SK-N-SH (cell line): ENCODE results near the gene CCDC93. TPM values are rescaled to one million over a fixed set of nuclear protein-coding genes. Genes with fewer than 3 reads are reported as not detected.

ENCODE experiments used
- CTCF ChIA-PET: fragments of 300-600, 350-600 bp; formaldehyde crosslinking; extraction: SDS; loops from one replicate; lab custom pipeline; 2021; lab: Yijun Ruan, JAX
- POLR2A ChIA-PET: fragments of 350-600 bp; sonication (Branson Sonifier 250); formaldehyde crosslinking; extraction: SDS; loops from one replicate; lab custom pipeline; 2020; ENCODE audit warnings: antibody characterized with exemption, inconsistent platforms; lab: Yijun Ruan, JAX
- DNase-seq: peaks from one replicate; pipeline ENCODE4 v3.0.0; 2012
- H2AFZ ChIP-seq: fragments of 200-600 bp; sonication (generic); 2 replicates; pipeline ENCODE4 v1.8.1; 2016; ENCODE audit warnings: antibody characterized with exemption, mild to moderate bottlenecking, low read depth
- H3F3A ChIP-seq: fragments of 200-600 bp; sonication (generic); replicated peaks from 2 replicates; pipeline ENCODE3; 2016; ENCODE audit warnings: antibody characterized with exemption, mild to moderate bottlenecking; ENCODE audit not compliant: insufficient read depth
- H3K27ac ChIP-seq, 2 experiments: fragments of 200-500 bp in 1 of 2; fragments of 200-600 bp in 1 of 2; sonication (Bioruptor generic) in 1 of 2; sonication (generic), shearing (Covaris generic) in 1 of 2; 2 replicates each; pipeline versions ENCODE4 v1.5.1 to v1.6.1; 2014 to 2016; ENCODE audit warnings: low read depth in 2 of 2, inconsistent platforms in 1 of 2, low read length in 1 of 2, mild to moderate bottlenecking in 1 of 2, mixed read lengths in 1 of 2
- H3K27me3 ChIP-seq: fragments of 200-600 bp; sonication (generic), shearing (Covaris generic); 2 replicates; pipeline ENCODE4 v1.6.1; 2016; ENCODE audit warnings: mixed run types; ENCODE audit not compliant: insufficient read depth
- H3K36me3 ChIP-seq, 2 experiments: fragments of 200-500 bp in 1 of 2; fragments of 200-600 bp in 1 of 2; sonication (Bioruptor generic) in 1 of 2; sonication (generic) in 1 of 2; replicated peaks in 1 of 2; 2 replicates each; pipeline versions ENCODE3 to v1.5.1; 2014 to 2016; ENCODE audit warnings: low read length in 1 of 2, mild to moderate bottlenecking in 1 of 2; ENCODE audit not compliant: insufficient read depth in 2 of 2, control insufficient read depth in 1 of 2
- H3K4me1 ChIP-seq, 2 experiments: fragments of 200-500 bp in 1 of 2; fragments of 200-600 bp in 1 of 2; sonication (Bioruptor generic) in 1 of 2; sonication (generic), shearing (Covaris generic) in 1 of 2; 2 replicates each; pipeline versions ENCODE4 v1.5.1 to v1.6.1; 2014 to 2016; ENCODE audit warnings: low read depth in 1 of 2, low read length in 1 of 2, mixed run types in 1 of 2; ENCODE audit not compliant: insufficient read depth in 2 of 2, control insufficient read depth in 1 of 2
- H3K4me2 ChIP-seq: fragments of 200-600 bp; sonication (generic), shearing (Covaris generic); 2 replicates; pipeline ENCODE4 v1.6.1; 2017; ENCODE audit warnings: mixed run types
- H3K4me3 ChIP-seq, 2 experiments: fragments of 200-500 bp in 1 of 2; fragments of 200-600 bp in 1 of 2; sonication (Bioruptor generic) in 1 of 2; sonication (generic), shearing (Covaris generic) in 1 of 2; 2 replicates each; pipeline versions ENCODE4 v1.5.1 to v1.8.1; 2014 to 2016; ENCODE audit warnings: low read depth in 2 of 2, inconsistent platforms in 1 of 2, low read length in 1 of 2, mild to moderate bottlenecking in 1 of 2, mixed read lengths in 1 of 2, moderate library complexity in 1 of 2
- H3K79me2 ChIP-seq: fragments of 200-600 bp; sonication (generic); 2 replicates; pipeline ENCODE4 v1.8.1; 2017; ENCODE audit warnings: mild to moderate bottlenecking; ENCODE audit not compliant: insufficient read depth
- H3K9ac ChIP-seq: fragments of 200-600 bp; sonication (generic); 2 replicates; pipeline ENCODE4 v1.6.1; 2017; ENCODE audit warnings: mixed run types
- H3K9me2 ChIP-seq: fragments of 200-600 bp; sonication (generic); 2 replicates; pipeline ENCODE4 v1.6.1; 2017; ENCODE audit warnings: mixed run types
- H3K9me3 ChIP-seq: fragments of 200-600 bp; sonication (generic); 2 replicates; pipeline ENCODE4 v1.6.1; 2017; ENCODE audit warnings: mixed run types, mild to moderate bottlenecking, moderate library complexity
- H4K20me1 ChIP-seq: fragments of 200-600 bp; sonication (generic); 2 replicates; pipeline ENCODE4 v1.6.1; 2017; ENCODE audit warnings: mild to moderate bottlenecking, mixed run types; ENCODE audit not compliant: insufficient read depth
- EZH2phosphoT487 ChIP-seq: fragments of 200-600 bp; sonication (generic); IDR thresholded peaks from 2 replicates; pipeline ENCODE4 v1.6.1; 2017; ENCODE audit warnings: low read depth, mixed run types, mild to moderate bottlenecking, antibody characterized with exemption, moderate library complexity, borderline replicate concordance
- GATA2 ChIP-seq: sonication (generic); formaldehyde crosslinking; IDR thresholded peaks from 2 replicates; pipeline ENCODE4 v1.5.0; 2020; ENCODE audit warnings: mild to moderate bottlenecking, missing genetic modification reagents
- JUND ChIP-seq: IDR thresholded peaks from 2 replicates; pipeline ENCODE4 v1.4.0; 2012
- MEF2A ChIP-seq: IDR thresholded peaks from 2 replicates; pipeline ENCODE4 v1.4.0; 2012; ENCODE audit warnings: low read depth, borderline replicate concordance
- NFIC ChIP-seq: IDR thresholded peaks from 2 replicates; pipeline ENCODE4 v1.4.0; 2012; ENCODE audit warnings: borderline replicate concordance
- NRF1 ChIP-seq: IDR thresholded peaks from 2 replicates; pipeline ENCODE4 v1.6.1; 2012; ENCODE audit warnings: low read depth, mild to moderate bottlenecking, low read length
- PBX3 ChIP-seq: IDR thresholded peaks from 2 replicates; pipeline ENCODE4; 2012
- RAD21 ChIP-seq: IDR thresholded peaks from 2 replicates; pipeline ENCODE4 v1.6.1; 2012; ENCODE audit warnings: mild to moderate bottlenecking, low read length
- REST ChIP-seq: IDR thresholded peaks from 2 replicates; pipeline ENCODE4 v1.6.1; 2012; ENCODE audit warnings: mild to moderate bottlenecking, low read depth, low read length, moderate library complexity
- RXRA ChIP-seq: IDR thresholded peaks from 2 replicates; pipeline ENCODE4 v1.4.0; 2012; ENCODE audit warnings: low read depth, mild to moderate bottlenecking, borderline replicate concordance
- SMC3 ChIP-seq: IDR thresholded peaks from 2 replicates; pipeline ENCODE4 v1.6.1; 2012; ENCODE audit warnings: low read depth, low read length, improper control_type of control experiment
- TCF12 ChIP-seq: IDR thresholded peaks from 2 replicates; pipeline ENCODE4 v1.4.0; 2012
- TEAD4 ChIP-seq: IDR thresholded peaks from 2 replicates; pipeline ENCODE4 v1.4.0; 2012; ENCODE audit warnings: mild to moderate bottlenecking, borderline replicate concordance; ENCODE audit not compliant: insufficient read depth
- WGBS: methylation state at CpG from one replicate; pipeline ENCODE4 v1.1.6; 2017; ENCODE audit warnings: low lambda C conversion rate; 5-methylcytosine and 5-hydroxymethylcytosine counted together
- polyA plus RNA-seq, 3 experiments: library from polyadenylated mRNA; depleted of rRNA; stranded (reverse); fragments of >200 nt; gene quantifications; 2 replicates each; pipeline ENCODE4 v1.2.3, GENCODE V29; 2012
- TF ChIP-seq, protein P1 (sequence below): IDR thresholded peaks from 2 replicates; pipeline ENCODE4 v1.4.0; 2012; ENCODE audit warnings: low read depth, borderline replicate concordance

Gene CCDC93
- polyA plus RNA-seq, 1 of the 3 experiments (the other 2 are of a cell fraction), result 11.7 TPM

DNA sequence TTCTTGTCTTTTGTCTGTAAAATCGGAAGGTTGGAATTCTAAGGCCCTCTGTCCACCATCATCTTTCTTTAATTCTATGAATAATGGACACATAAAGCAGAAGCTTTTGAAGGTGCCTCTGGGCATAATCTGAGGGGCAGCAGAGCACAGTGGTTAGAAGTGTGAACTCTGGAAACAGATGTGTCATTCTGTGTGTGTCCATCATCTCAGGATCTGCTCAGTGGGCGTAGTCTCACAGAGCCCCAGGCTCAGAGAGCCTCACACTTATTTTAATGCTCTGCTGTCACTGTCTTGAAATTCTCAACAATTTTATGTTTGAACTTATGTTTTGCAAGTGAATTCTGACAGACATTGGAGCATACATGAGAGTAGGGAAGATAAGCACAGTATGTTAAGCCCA, 31.0 kb upstream of the CCDC93 start:
- no peak for DNase-seq
- Histone ChIP-seq H3K9me3 (no peaks in the 10 kb centered on the region), H3K9ac (no peak overlapping the region), H3K4me2 (no peak overlapping the region), H3F3A (no peaks in the 10 kb centered on the region), H2AFZ (no peak overlapping the region), H3K27ac (no peak overlapping the region), H4K20me1 (no peaks in the 10 kb centered on the region), H3K36me3 (no peaks in the 10 kb centered on the region), H3K9me2 (no peaks in the 10 kb centered on the region), H3K4me3 (no peak overlapping the region), H3K4me1 (0 out of 4 replicates have a peak, but pooled peaks cover 0 to 8% of the 10 kb centered on the region in 2 experiments), H3K27me3 (no peaks in the 10 kb centered on the region; the same call in 1 of the 2 replicates), H3K79me2 (no peaks in the 10 kb centered on the region)
- ChIA-PET POLR2A (no interaction called here), CTCF (interaction anchor here (0.5 kb wide), 1 partner anchor 139 kb away, joined by 3 read pairs; no protein-coding TSS in a partner anchor)
- TF ChIP-seq TEAD4 (no peak), EZH2phosphoT487 (no peak), MEF2A (no peak), SMC3 (no peak), GATA2 (CRISPR knock-in tag) (no peak), TCF12 (no peak), NRF1 (no peak), JUND (no peak), NFIC (no peak), RXRA (no peak), REST (no peak), RAD21 (no peak), PBX3 (no peak)
- TF ChIP-seq, protein P1, sequence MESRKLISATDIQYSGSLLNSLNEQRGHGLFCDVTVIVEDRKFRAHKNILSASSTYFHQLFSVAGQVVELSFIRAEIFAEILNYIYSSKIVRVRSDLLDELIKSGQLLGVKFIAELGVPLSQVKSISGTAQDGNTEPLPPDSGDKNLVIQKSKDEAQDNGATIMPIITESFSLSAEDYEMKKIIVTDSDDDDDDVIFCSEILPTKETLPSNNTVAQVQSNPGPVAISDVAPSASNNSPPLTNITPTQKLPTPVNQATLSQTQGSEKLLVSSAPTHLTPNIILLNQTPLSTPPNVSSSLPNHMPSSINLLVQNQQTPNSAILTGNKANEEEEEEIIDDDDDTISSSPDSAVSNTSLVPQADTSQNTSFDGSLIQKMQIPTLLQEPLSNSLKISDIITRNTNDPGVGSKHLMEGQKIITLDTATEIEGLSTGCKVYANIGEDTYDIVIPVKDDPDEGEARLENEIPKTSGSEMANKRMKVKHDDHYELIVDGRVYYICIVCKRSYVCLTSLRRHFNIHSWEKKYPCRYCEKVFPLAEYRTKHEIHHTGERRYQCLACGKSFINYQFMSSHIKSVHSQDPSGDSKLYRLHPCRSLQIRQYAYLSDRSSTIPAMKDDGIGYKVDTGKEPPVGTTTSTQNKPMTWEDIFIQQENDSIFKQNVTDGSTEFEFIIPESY, result no peak
- 33% methylated on average over 2 of the region's 2 CpGs for WGBS
